Measurements from ENCODE around the gene PDE4C. TPM values are rescaled to one million over a fixed set of nuclear protein-coding genes. Genes with fewer than 3 reads are reported as not detected.

PDE4C gene
- total RNA-seq, 4 donors from 2014 or later, result 0.12 to 1.5 (median 0.63) TPM; not detected in 1

- TF ChIP-seq, protein P1, sequence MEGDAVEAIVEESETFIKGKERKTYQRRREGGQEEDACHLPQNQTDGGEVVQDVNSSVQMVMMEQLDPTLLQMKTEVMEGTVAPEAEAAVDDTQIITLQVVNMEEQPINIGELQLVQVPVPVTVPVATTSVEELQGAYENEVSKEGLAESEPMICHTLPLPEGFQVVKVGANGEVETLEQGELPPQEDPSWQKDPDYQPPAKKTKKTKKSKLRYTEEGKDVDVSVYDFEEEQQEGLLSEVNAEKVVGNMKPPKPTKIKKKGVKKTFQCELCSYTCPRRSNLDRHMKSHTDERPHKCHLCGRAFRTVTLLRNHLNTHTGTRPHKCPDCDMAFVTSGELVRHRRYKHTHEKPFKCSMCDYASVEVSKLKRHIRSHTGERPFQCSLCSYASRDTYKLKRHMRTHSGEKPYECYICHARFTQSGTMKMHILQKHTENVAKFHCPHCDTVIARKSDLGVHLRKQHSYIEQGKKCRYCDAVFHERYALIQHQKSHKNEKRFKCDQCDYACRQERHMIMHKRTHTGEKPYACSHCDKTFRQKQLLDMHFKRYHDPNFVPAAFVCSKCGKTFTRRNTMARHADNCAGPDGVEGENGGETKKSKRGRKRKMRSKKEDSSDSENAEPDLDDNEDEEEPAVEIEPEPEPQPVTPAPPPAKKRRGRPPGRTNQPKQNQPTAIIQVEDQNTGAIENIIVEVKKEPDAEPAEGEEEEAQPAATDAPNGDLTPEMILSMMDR (IDR thresholded peaks at IDR 0.05), result no peak
- ATAC-seq (ENCODE audit: low FRiP score) (peak; percentile 51), DNase-seq (ENCODE audit: low spot score) (peak; percentile 59)
Observed at GRCh38 chr19:18204394-18205199, 21.6 kb downstream of the PDE4C start.

- TF ChIP-seq, protein P1 (IDR thresholded peaks at IDR 0.05), result no peak
- DNase-seq (ENCODE audit: low spot score), result peak; percentile 100
- ATAC-seq (ENCODE audit: low FRiP score), result peak; percentile 98
Observed at GRCh38 chr19:18203863-18204393, 22.3 kb downstream of the PDE4C start, which contains the start of gene RAB3A. Gene RAB3A, minus strand, starts transcription at chr19:18204042. Its CDS starts 1,302 bp downstream, at chr19:18202740.

- DNase-seq (ENCODE audit: low spot score), result no peak
- peak; percentile 0 for ATAC-seq (ENCODE audit: low FRiP score)
- TF ChIP-seq, protein P1 (IDR thresholded peaks at IDR 0.05), result no peak
Observed at GRCh38 chr19:18203408-18203862, 22.8 kb downstream of the PDE4C start.

DNA sequence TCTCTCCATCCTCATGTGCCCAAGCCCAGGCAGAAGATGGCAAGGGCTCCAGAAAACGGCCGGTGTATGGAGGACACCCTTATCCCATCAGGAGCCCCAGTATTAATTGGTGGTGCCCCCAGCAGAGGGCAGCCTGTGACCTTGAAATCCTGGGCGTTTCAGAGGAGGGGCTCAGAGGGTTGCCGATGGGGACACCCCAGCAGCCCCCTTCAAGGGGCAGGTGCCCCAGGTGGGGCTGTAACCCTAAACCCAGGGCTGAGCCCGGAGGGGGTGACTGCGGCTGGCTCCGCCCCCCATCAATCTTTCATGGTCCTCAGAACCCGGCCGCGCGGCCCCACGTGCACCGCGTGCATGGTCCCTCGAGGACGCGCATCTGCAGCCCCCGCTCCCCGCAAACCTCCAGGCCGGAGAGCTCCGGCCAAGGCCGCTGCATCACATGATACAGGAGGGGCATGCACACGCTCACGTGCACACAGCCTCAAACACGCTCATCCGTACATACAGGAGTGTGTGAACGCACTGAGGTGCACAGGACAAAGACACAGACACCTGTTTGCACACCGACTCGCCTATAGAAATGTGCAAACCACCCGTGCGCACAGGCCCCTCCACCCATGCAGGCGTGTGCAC, 23.3 kb downstream of the PDE4C start:
- ATAC-seq (ENCODE audit: low FRiP score) (no peak), DNase-seq (ENCODE audit: low spot score) (no peak)
- TF ChIP-seq, protein P1 (IDR thresholded peaks at IDR 0.05), result no peak

- TF ChIP-seq, protein P1 (IDR thresholded peaks at IDR 0.05), result no peak
- ATAC-seq (ENCODE audit: low FRiP score), result no peak
- no peak for DNase-seq (ENCODE audit: low spot score)
Observed at GRCh38 chr19:18202397-18202777, 23.9 kb downstream of the PDE4C start.

GRCh38 chr19:18198374-18198773, 27.9 kb downstream of the PDE4C start:
- DNase-seq (ENCODE audit: low spot score), result no peak
- no peak for ATAC-seq (ENCODE audit: low FRiP score)
- TF ChIP-seq, protein P1 (IDR thresholded peaks at IDR 0.05), result no peak

All from omental fat pad (tissue), 4 donors.